ENCODE data around the gene SEC11A. TPM values are rescaled to one million over a fixed set of nuclear protein-coding genes. Genes with fewer than 3 reads are reported as not detected.

SEC11A gene
- total RNA-seq, 2 experiments from 2014 or later, result 44.1 to 47.0 TPM

DNA sequence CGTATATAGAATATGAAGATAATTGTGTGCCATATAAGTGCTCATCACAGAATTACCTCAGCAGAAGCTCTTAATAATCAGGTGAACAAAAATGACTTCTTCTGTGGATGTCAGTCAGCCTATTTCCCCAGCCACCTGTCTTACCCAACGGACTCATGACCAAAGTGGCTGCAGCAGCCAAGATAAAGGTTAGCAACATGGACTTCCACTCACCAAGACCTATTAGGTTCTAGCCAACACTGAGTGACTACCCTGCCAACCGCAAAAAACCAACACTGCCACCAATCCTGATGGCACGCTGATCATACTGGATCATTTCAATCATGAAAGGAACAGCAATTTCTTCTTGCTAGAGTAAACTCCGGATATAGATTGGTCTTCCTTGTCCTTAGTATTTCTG lies 12.1 kb downstream of the SEC11A start:
- Histone ChIP-seq H3K36me3 (ENCODE audit: insufficient read depth, low read length) (peaks cover 18% of the 10 kb centered on the region), H3K9me3 (ENCODE audit: control insufficient read depth in 1 of 2, insufficient read depth in 1 of 2, low read length in 2 of 2) (no peaks in the 10 kb centered on the region), H3K4me3 (ENCODE audit: low read length) (no peak overlapping the region), H3K27ac (ENCODE audit: low read depth in 1 of 2, low read length in 2 of 2) (no peak overlapping the region), H3K27me3 (ENCODE audit: control insufficient read depth in 1 of 2, insufficient read depth in 2 of 2, low read length in 2 of 2) (no peaks in the 10 kb centered on the region), H3K4me1 (ENCODE audit: insufficient read depth, low read length) (peaks cover 38% of the 10 kb centered on the region)
- DNase-seq (no peak), ATAC-seq (ENCODE audit: poor library complexity) (no peak)
- ChIA-PET CTCF (no interaction called here), POLR2A (interaction anchor here (0.6 to 3.0 kb wide), 5 partner anchors 11 to 391 kb away, joined by 3 to 11 read pairs (median 3); partner anchors contain the start of gene SEC11A)
- TF ChIP-seq, protein P1, sequence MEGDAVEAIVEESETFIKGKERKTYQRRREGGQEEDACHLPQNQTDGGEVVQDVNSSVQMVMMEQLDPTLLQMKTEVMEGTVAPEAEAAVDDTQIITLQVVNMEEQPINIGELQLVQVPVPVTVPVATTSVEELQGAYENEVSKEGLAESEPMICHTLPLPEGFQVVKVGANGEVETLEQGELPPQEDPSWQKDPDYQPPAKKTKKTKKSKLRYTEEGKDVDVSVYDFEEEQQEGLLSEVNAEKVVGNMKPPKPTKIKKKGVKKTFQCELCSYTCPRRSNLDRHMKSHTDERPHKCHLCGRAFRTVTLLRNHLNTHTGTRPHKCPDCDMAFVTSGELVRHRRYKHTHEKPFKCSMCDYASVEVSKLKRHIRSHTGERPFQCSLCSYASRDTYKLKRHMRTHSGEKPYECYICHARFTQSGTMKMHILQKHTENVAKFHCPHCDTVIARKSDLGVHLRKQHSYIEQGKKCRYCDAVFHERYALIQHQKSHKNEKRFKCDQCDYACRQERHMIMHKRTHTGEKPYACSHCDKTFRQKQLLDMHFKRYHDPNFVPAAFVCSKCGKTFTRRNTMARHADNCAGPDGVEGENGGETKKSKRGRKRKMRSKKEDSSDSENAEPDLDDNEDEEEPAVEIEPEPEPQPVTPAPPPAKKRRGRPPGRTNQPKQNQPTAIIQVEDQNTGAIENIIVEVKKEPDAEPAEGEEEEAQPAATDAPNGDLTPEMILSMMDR (IDR thresholded peaks at IDR 0.05), result no peak
- no peaks in the 10 kb centered on the region for H3K27me3 Mint-ChIP-seq
- peak overlapping the region; percentile 63 for H3K27ac Mint-ChIP-seq
- H3K36me3 Mint-ChIP-seq (ENCODE audit: low read depth), result peaks cover 23% of the 10 kb centered on the region
- H3K4me3 Mint-ChIP-seq, result no peak overlapping the region
- intact Hi-C loops (cut with DNase I, micrococcal nuclease), result loop anchor here in 1 of 2 experiments (2.0 kb wide), 1 partner anchor 13 kb away; the partner anchor contains the start of gene SEC11A
- no peaks in the 10 kb centered on the region for H3K9me3 Mint-ChIP-seq
- H3K4me1 Mint-ChIP-seq (ENCODE audit: low read depth), result peaks cover 67% of the 10 kb centered on the region

DNA sequence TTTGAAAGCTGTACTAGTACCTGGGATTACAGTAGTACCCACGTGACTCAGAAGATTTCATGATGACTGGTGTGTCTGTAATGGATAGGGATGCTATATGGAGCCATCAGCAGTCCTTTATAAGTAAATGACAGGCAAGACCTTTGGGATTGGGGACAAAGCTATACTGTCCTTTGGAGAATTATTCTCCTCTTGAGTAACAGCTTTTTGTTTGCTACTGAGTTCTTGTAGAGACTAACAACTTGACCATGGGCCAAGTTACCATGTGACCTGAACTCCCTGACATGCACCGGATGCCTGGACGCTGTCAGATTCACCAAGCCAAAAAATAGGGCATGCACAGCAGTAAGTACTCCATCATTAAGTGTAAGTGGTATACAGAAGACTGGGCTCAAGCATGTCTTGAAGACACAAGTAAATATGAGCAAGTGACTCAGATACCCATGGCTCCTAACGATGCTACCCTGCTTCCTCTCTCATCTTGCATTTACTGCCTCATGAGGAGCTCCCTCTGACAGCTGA lies 12.9 kb downstream of the SEC11A start:
- no peak overlapping the region for H3K27ac ChIP-seq (ENCODE audit: low read depth in 1 of 2, low read length in 2 of 2)
- no peaks in the 10 kb centered on the region for H3K9me3 ChIP-seq (ENCODE audit: control insufficient read depth in 1 of 2, insufficient read depth in 1 of 2, low read length in 2 of 2)
- H3K4me3 ChIP-seq (ENCODE audit: low read length), result no peak overlapping the region
- no peak for ATAC-seq (ENCODE audit: poor library complexity)
- TF ChIP-seq, protein P1 (IDR thresholded peaks at IDR 0.05), result no peak
- ChIA-PET CTCF (no interaction called here), POLR2A (interaction anchor here (0.6 to 3.0 kb wide), 4 partner anchors 13 to 392 kb away, joined by 3 to 11 read pairs (median 4); partner anchors contain the start of gene SEC11A)
- no peaks in the 10 kb centered on the region for H3K27me3 ChIP-seq (ENCODE audit: control insufficient read depth in 1 of 2, insufficient read depth in 2 of 2, low read length in 2 of 2)
- no peaks in the 10 kb centered on the region for H3K27me3 Mint-ChIP-seq
- H3K36me3 Mint-ChIP-seq (ENCODE audit: low read depth), result peaks cover 16% of the 10 kb centered on the region
- H3K36me3 ChIP-seq (ENCODE audit: insufficient read depth, low read length), result peaks cover 18% of the 10 kb centered on the region
- H3K4me1 Mint-ChIP-seq (ENCODE audit: low read depth), result peaks cover 67% of the 10 kb centered on the region
- H3K27ac Mint-ChIP-seq, result peak overlapping the region; percentile 63
- H3K9me3 Mint-ChIP-seq, result no peaks in the 10 kb centered on the region
- DNase-seq, result peak in 1 of 14 experiments; percentile 21
- intact Hi-C loops (cut with DNase I, micrococcal nuclease), result loop anchor here in 1 of 2 experiments (2.0 kb wide), 1 partner anchor 14 kb away; the partner anchor contains the start of gene SEC11A
- no peak overlapping the region for H3K4me3 Mint-ChIP-seq
- peaks cover 39% of the 10 kb centered on the region for H3K4me1 ChIP-seq (ENCODE audit: insufficient read depth, low read length)

DNA sequence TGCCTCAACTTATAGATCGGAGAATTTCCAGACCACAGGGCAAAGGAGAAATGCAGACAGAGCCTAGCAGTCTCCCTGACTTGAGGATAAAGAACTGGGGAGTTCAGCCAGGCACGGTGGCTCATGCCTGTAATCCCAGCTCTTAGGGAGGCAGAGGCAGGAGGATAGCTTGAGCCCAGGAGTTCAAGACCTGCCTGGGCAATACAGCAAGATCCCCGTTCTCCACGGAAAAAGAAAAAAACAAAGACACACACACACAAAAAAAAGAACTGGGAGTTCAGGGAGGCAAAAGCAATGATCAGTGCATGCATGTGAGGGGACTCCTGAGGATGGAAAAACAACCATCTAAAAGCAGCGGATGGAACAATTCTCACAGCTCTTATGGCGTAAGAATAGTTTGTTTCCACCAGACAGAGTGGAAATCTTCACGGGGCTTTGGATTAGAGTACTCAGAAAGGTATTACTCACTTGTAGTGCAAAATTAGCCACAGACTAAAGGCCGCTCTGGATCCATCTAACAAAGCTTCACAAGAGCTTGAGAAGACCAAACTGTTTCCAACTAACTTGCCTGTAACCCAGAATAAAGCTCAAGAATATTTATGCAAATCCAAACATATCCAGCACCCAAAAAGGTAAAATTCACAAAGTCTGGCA lies 16.3 kb downstream of the SEC11A start:
- ATAC-seq (ENCODE audit: poor library complexity) (no peak), DNase-seq (no peak)
- no peak overlapping the region for H3K27ac ChIP-seq (ENCODE audit: low read depth in 1 of 2, low read length in 2 of 2)
- ChIA-PET POLR2A (interaction anchor here (0.6 to 1.4 kb wide), 4 partner anchors 35 to 50 kb away, joined by 3 to 4 read pairs (median 4); partner anchors contain the start of gene NMB), CTCF (no interaction called here)
- no peak overlapping the region for H3K4me3 Mint-ChIP-seq
- peaks cover 10% of the 10 kb centered on the region for H3K36me3 ChIP-seq (ENCODE audit: insufficient read depth, low read length)
- TF ChIP-seq, protein P1 (IDR thresholded peaks at IDR 0.05), result no peak
- no peaks in the 10 kb centered on the region for H3K9me3 Mint-ChIP-seq
- no peaks in the 10 kb centered on the region for H3K9me3 ChIP-seq (ENCODE audit: control insufficient read depth in 1 of 2, insufficient read depth in 1 of 2, low read length in 2 of 2)
- H3K27me3 ChIP-seq (ENCODE audit: control insufficient read depth in 1 of 2, insufficient read depth in 2 of 2, low read length in 2 of 2), result no peaks in the 10 kb centered on the region
- peaks cover 26% of the 10 kb centered on the region for H3K4me1 ChIP-seq (ENCODE audit: insufficient read depth, low read length)
- H3K27ac Mint-ChIP-seq, result peak overlapping the region; percentile 6
- H3K27me3 Mint-ChIP-seq, result no peaks in the 10 kb centered on the region
- intact Hi-C loops (cut with DNase I, micrococcal nuclease), result loop anchor here in 1 of 2 experiments (10.0 kb wide), 1 partner anchor 45 kb away; the partner anchor contains the start of gene ZNF592
- H3K4me3 ChIP-seq (ENCODE audit: low read length), result no peak overlapping the region
- H3K4me1 Mint-ChIP-seq (ENCODE audit: low read depth), result peaks cover 68% of the 10 kb centered on the region
- H3K36me3 Mint-ChIP-seq (ENCODE audit: low read depth), result peaks cover 15% of the 10 kb centered on the region
